GM10266 (cell line): ENCODE measurements around the gene SLC25A39.

ENCODE experiments used
- DNase-seq: peaks from one replicate; pipeline ENCODE4 v3.0.0; 2012; ENCODE audit errors: extremely low spot score
- TF ChIP-seq, protein P1 (sequence below): IDR thresholded peaks from 2 replicates; pipeline ENCODE4 v1.5.1; 2012; ENCODE audit warnings: mild to moderate bottlenecking, low read depth; ENCODE audit not compliant: control insufficient read depth, insufficient read depth; ENCODE audit errors: missing control alignments

Gene SLC25A39

DNA sequence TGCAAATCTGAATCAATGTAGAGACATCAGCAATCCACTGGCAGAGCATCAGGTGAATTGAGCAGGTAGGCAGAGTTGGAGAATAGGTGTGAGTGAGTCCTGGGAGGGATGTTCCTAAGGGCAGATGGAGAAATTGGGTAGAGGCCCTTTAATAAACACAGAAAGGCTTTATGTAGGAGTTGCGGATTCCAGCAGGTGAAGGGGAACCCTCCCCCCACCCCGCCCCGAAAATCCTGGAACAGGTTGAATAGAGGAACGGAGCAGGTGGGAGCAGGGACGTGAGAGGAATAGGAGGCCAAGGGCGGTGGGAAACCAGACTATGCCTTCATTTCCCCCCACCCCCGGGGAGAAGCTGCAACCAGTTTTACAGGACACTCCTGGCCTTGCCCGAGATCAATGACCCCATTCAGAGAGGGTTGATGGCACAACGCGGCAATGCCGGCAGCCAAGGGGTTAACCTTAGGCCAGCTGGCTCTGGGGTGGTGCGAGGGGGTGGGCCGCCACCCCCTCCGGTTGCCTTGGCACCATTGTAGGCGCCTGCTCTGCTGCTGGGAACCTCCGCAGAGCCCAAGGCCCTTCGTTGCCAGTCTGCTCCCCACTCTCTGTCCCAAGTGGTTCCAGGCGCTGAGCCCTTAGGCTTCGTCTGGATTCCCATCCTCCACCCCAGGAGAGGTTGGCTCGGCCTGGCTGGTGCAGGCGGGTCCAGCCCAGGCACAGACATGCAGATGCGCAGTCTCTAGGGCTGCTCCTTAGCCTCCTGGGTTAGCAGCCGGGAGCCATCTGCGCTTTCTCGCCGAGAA lies 17.0 kb downstream of the SLC25A39 start:
- DNase-seq: no peak
- TF ChIP-seq, protein P1, sequence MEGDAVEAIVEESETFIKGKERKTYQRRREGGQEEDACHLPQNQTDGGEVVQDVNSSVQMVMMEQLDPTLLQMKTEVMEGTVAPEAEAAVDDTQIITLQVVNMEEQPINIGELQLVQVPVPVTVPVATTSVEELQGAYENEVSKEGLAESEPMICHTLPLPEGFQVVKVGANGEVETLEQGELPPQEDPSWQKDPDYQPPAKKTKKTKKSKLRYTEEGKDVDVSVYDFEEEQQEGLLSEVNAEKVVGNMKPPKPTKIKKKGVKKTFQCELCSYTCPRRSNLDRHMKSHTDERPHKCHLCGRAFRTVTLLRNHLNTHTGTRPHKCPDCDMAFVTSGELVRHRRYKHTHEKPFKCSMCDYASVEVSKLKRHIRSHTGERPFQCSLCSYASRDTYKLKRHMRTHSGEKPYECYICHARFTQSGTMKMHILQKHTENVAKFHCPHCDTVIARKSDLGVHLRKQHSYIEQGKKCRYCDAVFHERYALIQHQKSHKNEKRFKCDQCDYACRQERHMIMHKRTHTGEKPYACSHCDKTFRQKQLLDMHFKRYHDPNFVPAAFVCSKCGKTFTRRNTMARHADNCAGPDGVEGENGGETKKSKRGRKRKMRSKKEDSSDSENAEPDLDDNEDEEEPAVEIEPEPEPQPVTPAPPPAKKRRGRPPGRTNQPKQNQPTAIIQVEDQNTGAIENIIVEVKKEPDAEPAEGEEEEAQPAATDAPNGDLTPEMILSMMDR: no peak

DNA sequence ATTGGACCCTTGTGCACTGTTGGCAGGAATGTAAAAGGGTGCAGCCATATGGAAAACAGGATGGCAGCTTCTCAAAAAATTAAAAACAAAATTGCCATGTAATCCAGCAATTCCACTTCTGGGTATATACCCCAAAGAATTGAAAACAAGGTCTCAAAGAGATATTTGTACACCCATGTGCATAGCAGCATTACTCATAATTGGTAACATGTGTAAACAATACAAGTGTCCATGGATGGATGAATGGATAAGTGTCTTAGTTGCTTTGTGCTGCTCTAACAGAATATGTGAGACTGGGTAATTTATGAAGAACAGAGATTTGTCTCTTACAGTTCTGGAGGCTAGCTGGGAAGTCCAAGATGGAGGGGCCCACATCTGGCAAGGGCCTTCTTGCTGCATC lies 20.0 kb downstream of the SLC25A39 start:
- no peak for DNase-seq
- TF ChIP-seq, protein P1: no peak

DNA sequence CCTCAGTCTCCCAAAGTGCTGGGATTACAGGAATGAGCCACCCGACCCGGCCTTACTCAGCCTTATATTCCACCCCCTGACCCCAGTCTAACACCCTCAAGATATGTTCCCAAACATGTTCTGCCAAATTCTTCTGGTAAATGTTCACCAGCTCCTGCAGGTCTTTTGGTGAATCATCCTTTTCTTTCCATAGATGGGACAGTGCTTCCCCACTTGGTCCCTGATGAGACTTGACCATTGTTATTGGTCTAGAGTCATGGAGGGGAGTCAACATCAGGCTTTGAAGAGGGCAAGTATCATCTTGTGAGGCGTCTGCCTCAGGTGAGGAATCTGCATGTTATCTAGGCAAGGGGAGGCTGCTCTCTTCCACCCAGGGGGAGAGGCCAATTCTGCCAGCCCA lies 26.6 kb downstream of the SLC25A39 start:
- DNase-seq: no peak
- TF ChIP-seq, protein P1: no peak

DNA sequence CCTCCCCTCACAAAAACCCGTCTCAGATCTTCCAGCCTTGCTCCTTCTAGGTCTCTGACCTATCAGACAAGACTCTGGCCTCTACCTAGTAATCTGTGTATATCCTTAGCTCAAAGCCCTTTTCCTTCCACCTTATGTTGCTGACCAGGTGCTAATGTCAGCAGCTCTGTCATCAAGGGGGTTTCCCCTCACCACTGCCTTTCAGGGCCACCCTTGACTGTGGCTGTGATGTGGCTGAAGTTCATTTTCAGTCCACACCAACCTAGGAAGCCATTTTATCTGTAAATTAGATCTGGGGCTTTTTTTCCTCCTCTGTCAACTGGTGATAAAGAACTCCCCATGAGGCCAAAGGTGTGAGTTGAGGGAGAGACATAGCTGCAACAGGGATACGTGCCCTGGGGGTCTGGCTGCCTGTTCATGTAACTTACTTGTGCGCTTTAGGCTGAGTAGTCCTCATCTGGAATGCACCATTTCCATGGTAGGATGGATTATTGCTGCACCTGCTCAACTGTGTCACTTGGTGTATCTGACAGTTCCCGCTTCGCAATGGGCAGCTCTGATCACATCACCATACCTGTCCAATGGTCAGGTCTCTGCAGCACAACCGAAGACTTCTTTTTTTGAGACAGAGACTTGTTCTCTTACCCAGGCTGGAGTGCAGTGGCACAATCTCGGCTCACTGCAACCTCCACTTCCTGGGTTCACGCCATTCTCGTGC lies 31.0 kb downstream of the SLC25A39 start:
- peak; percentile 30 for DNase-seq
- TF ChIP-seq, protein P1: no peak

DNA sequence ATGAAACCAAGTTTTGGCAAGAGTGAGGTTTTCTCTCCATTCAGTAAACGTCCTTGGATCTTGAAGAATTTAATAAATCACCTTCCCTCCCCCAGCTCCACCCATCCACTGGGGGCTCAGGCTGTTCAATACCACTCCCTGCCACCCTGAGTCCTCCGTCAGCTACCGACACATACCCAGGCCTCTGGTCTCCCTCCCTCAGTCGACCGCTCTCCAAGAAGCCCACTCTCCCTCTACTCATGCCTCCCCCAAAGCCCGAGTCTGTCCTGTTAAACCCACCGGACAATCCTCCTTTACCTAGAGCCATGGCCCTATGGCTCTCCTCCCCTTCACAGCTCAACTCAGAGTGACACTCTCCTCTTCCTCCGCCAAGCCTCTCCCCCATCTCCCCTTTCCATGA lies 37.0 kb downstream of the SLC25A39 start:
- TF ChIP-seq, protein P1: no peak
- DNase-seq: no peak

DNA sequence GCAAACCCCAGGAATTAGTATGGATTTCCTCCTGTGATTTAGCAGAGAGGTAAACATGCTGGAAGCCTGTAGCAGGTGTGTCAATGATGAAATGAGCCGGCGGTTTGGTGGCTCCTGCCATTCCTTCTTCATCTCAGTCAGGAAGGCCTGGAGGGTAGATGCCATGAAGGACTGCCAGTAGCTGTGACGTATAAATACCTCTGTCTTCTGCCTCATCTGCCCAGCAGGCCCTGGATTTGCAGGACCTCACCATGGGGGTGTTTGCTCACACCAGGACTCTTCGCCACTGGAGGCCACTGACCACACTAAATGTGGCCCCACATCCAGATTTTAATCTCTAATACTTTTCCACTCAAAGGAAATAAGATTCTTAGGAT lies 40.6 kb downstream of the SLC25A39 start:
- no peak for DNase-seq
- TF ChIP-seq, protein P1: no peak
